CD4-positive, alpha-beta T cell (primary cell): ENCODE data around the gene SRRD. TPM values are rescaled to one million over a fixed set of nuclear protein-coding genes. Genes with fewer than 3 reads are reported as not detected.

Experiments used
- ATAC-seq: fragments of 200-7000 bp; cut with Tn5 transposase; one replicate; pipeline ENCODE4 v1.10.0; 2022; ENCODE audit warnings: mild to moderate bottlenecking; ENCODE audit not compliant: poor library complexity
- CTCF ChIA-PET: fragments of 350-600 bp; sonication (Branson Sonifier 250); formaldehyde crosslinking; loops from one replicate; lab custom pipeline; 2021; ENCODE audit warnings: antibody characterized with exemption, inconsistent platforms; lab: Charles Lee
- POLR2A ChIA-PET: fragments of 350-600 bp; sonication (Branson Sonifier 250); formaldehyde crosslinking; loops from one replicate; lab custom pipeline; 2021; ENCODE audit warnings: antibody characterized with exemption, inconsistent platforms; lab: Charles Lee
- DNase-seq, 14 experiments: peaks; one replicate each; pipeline ENCODE4 v3.0.0-alpha.2; 2013 to 2020; ENCODE audit warnings: mixed read lengths in 2 of 14
- H3K27ac ChIP-seq, 2 donors: one replicate each; pipeline versions ENCODE4 v1.5.1 to v1.7.0; 2013; ENCODE audit warnings: low read length in 2 of 2, low read depth in 1 of 2, mild to moderate bottlenecking in 1 of 2
- H3K27me3 ChIP-seq, 2 experiments: 1 replicate in 1 of 2; 2 replicates in 1 of 2; pipeline versions ENCODE4 v1.6.1 to v1.7.0; 2013; ENCODE audit warnings: low read length in 2 of 2, control low read depth in 1 of 2, mild to moderate bottlenecking in 1 of 2, moderate library complexity in 1 of 2; ENCODE audit not compliant: insufficient read depth in 2 of 2, control insufficient read depth in 1 of 2
- H3K36me3 ChIP-seq: one replicate; pipeline ENCODE4 v1.6.1; 2013; ENCODE audit warnings: low read length, control low read depth; ENCODE audit not compliant: insufficient read depth
- H3K4me1 ChIP-seq: one replicate; pipeline ENCODE4 v1.6.1; 2013; ENCODE audit warnings: low read length, control low read depth; ENCODE audit not compliant: insufficient read depth
- H3K4me3 ChIP-seq: one replicate; pipeline ENCODE4 v1.5.1; 2013; ENCODE audit warnings: mild to moderate bottlenecking, low read length, moderate library complexity
- H3K9me3 ChIP-seq, 2 experiments: 1 replicate in 1 of 2; 2 replicates in 1 of 2; pipeline versions ENCODE4 v1.6.1 to v1.7.0; 2013; ENCODE audit warnings: low read length in 2 of 2, mild to moderate bottlenecking in 2 of 2, control low read depth in 1 of 2, moderate library complexity in 1 of 2; ENCODE audit not compliant: control insufficient read depth in 1 of 2, insufficient read depth in 1 of 2
- H3K27ac Mint-ChIP-seq: one replicate; pipeline ENCODE4 v1.8.0; 2020; ENCODE audit warnings: mixed read lengths
- H3K27me3 Mint-ChIP-seq: one replicate; pipeline ENCODE4 v1.8.0; 2021; ENCODE audit warnings: mixed read lengths
- H3K36me3 Mint-ChIP-seq: one replicate; pipeline ENCODE4 v1.8.0; 2021; ENCODE audit warnings: low read depth, mixed read lengths
- H3K4me1 Mint-ChIP-seq: one replicate; pipeline ENCODE4 v1.8.0; 2021; ENCODE audit warnings: low read depth, mixed read lengths
- H3K4me3 Mint-ChIP-seq: one replicate; pipeline ENCODE4 v1.8.0; 2020; ENCODE audit warnings: mild to moderate bottlenecking, mixed read lengths
- H3K9me3 Mint-ChIP-seq: one replicate; pipeline ENCODE4 v1.8.0; 2020; ENCODE audit warnings: mixed read lengths
- intact Hi-C, 2 experiments: fragments of 100-400 bp; cut with DNase I in 1 of 2; cut with micrococcal nuclease in 1 of 2; formaldehyde crosslinking; loops; one replicate each; pipeline versions ENCODE4 v1.15.1 to v1.9.0; 2023 to 2025; cut with DNase I, micrococcal nuclease
- total RNA-seq, 174 experiments: library from RNA in 2 of 174; stranded (reverse) in 2 of 174; gene quantifications; one replicate each; pipeline ENCODE4 v1.2.3 and lab custom pipeline; 2021 to 2026
- TF ChIP-seq, protein P1 (sequence below): fragments of 200-600 bp; IDR thresholded peaks from one replicate; pipeline ENCODE4 v1.8.0; 2022; ENCODE audit warnings: antibody characterized with exemption, mild to moderate bottlenecking

The SRRD gene
- total RNA-seq, 2 experiments from 2014 or later = 25.8 to 27.2 TPM

DNA sequence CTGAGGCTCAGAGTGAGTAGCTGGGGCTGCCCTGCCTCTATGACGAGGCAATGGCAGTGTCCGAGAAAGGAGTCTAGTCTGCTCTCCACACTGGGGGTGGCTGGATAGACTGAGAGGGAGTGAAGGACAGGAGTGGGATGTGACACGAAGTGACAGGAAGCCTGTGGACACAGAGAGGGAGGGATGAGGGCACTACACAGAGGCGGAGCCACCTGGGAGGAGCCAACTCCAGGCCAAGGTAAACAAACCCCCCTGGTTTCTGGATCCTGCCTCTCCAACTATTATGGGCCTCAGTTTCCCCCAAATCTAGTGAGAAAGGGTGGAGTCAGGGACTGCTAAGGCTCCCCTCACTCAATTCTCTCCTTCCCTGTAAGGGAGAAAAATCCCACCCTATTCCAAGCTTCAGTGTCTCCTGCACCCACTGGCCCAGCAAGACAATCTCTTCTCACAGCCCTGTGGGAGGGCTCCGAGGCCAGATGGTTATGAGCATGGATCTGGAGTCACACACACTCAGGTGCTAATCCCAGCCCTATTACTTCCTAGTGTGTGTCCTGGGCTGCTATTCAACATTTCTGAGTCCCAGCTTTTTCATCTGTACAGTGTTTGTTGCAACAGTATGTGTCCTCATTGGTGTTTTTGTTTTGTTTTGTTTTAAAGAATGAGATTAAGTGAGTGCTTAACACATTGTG, 29.7 kb upstream of the SRRD start:
- H3K9me3 Mint-ChIP-seq = no peaks in the 10 kb centered on the region
- no peaks in the 10 kb centered on the region for H3K4me1 Mint-ChIP-seq
- TF ChIP-seq, protein P1, sequence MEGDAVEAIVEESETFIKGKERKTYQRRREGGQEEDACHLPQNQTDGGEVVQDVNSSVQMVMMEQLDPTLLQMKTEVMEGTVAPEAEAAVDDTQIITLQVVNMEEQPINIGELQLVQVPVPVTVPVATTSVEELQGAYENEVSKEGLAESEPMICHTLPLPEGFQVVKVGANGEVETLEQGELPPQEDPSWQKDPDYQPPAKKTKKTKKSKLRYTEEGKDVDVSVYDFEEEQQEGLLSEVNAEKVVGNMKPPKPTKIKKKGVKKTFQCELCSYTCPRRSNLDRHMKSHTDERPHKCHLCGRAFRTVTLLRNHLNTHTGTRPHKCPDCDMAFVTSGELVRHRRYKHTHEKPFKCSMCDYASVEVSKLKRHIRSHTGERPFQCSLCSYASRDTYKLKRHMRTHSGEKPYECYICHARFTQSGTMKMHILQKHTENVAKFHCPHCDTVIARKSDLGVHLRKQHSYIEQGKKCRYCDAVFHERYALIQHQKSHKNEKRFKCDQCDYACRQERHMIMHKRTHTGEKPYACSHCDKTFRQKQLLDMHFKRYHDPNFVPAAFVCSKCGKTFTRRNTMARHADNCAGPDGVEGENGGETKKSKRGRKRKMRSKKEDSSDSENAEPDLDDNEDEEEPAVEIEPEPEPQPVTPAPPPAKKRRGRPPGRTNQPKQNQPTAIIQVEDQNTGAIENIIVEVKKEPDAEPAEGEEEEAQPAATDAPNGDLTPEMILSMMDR = no peak
- H3K4me3 Mint-ChIP-seq = no peak overlapping the region
- ATAC-seq = no peak
- no peak for DNase-seq
- Histone ChIP-seq H3K27ac (no peak overlapping the region), H3K27me3 (no peaks in the 10 kb centered on the region), H3K36me3 (peaks cover 58% of the 10 kb centered on the region), H3K4me3 (no peak overlapping the region), H3K9me3 (no peaks in the 10 kb centered on the region), H3K4me1 (no peaks in the 10 kb centered on the region)
- intact Hi-C loops = no loop called here
- H3K27ac Mint-ChIP-seq = no peak overlapping the region
- H3K27me3 Mint-ChIP-seq = no peaks in the 10 kb centered on the region
- peaks cover 85% of the 10 kb centered on the region for H3K36me3 Mint-ChIP-seq
- CTCF ChIA-PET = no interaction called here
- POLR2A ChIA-PET = no interaction called here

DNA sequence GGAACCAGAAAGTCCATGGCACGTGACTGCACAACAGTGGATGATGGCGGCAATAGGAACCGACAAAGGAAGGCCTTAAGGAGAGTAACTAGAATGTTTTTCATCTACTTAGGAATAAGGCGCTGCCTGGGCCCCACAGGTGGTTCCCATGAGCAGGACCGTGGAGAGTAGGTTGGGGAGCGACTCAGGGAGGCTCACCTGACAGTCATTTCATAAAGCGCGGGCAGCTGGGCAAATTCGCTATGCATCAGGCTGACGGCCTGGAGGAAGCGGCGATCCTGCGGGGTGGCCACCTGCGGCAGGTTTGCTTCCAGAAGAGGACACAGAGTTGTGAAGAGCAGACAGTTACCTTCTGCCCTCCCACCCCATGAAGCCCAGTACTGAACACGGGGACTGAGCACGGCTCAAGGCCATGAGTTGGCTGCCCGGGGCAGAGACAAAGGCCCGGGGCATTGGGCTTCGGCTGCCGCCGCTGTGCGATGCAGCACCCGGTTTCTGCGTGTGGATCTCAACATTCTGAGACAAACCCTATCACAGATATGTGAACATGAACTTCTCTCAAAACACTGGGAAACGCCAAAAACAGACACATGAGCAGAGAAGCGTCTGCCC, 25.9 kb upstream of the SRRD start:
- Histone ChIP-seq H3K27ac (no peak overlapping the region), H3K9me3 (no peaks in the 10 kb centered on the region), H3K4me1 (no peaks in the 10 kb centered on the region), H3K4me3 (no peak overlapping the region), H3K36me3 (peaks cover 62% of the 10 kb centered on the region), H3K27me3 (no peaks in the 10 kb centered on the region)
- no peak overlapping the region for H3K27ac Mint-ChIP-seq
- H3K9me3 Mint-ChIP-seq = no peaks in the 10 kb centered on the region
- TF ChIP-seq, protein P1 = no peak
- intact Hi-C loops = no loop called here
- H3K36me3 Mint-ChIP-seq = peaks cover 85% of the 10 kb centered on the region
- no peak for DNase-seq
- H3K4me1 Mint-ChIP-seq = peaks cover 6% of the 10 kb centered on the region
- no peaks in the 10 kb centered on the region for H3K27me3 Mint-ChIP-seq
- ChIA-PET POLR2A (no interaction called here), CTCF (no interaction called here)
- no peak overlapping the region for H3K4me3 Mint-ChIP-seq
- no peak for ATAC-seq

DNA sequence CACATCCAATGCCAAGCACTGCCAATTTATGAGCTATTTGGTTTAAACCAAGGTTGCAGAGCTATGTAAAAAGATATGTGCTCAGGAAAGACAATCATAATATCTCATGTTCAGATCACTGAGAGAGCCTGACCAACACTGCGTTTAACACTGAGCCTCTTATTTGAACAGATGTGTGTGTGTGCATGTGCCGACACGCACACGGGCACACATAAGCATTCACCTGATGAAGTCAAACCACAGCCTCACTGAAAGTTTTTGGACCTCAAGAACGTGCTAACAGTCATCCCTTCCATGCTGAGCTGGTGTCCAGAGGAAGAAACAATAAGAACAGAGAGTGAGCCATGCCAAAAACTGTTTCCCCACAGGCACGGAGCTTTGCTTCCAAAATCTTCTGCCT, 23.5 kb upstream of the SRRD start:
- Mint-ChIP-seq H3K4me3 (no peak overlapping the region), H3K36me3 (peaks cover 88% of the 10 kb centered on the region), H3K9me3 (no peaks in the 10 kb centered on the region), H3K27me3 (no peaks in the 10 kb centered on the region), H3K27ac (no peak overlapping the region), H3K4me1 (peaks cover 6% of the 10 kb centered on the region)
- intact Hi-C loops = no loop called here
- ChIA-PET CTCF (interaction anchor here (0.9 to 2.8 kb wide), 5 partner anchors 8 to 98 kb away, joined by 3 to 15 read pairs (median 3); no protein-coding TSS in a partner anchor), POLR2A (no interaction called here)
- H3K36me3 ChIP-seq = peaks cover 72% of the 10 kb centered on the region
- TF ChIP-seq, protein P1 = no peak
- H3K9me3 ChIP-seq = no peaks in the 10 kb centered on the region
- no peak overlapping the region for H3K27ac ChIP-seq
- no peak overlapping the region for H3K4me3 ChIP-seq
- H3K4me1 ChIP-seq = no peaks in the 10 kb centered on the region
- no peak for ATAC-seq
- no peak for DNase-seq
- no peaks in the 10 kb centered on the region for H3K27me3 ChIP-seq
